Measurements from ENCODE around the gene MIAT. TPM values are rescaled to one million over a fixed set of nuclear protein-coding genes. Genes with fewer than 3 reads are reported as not detected.

Gene MIAT
- total and polyA plus RNA-seq, 2 donors from 2014 or later = 0.04 to 6.8 TPM

DNA sequence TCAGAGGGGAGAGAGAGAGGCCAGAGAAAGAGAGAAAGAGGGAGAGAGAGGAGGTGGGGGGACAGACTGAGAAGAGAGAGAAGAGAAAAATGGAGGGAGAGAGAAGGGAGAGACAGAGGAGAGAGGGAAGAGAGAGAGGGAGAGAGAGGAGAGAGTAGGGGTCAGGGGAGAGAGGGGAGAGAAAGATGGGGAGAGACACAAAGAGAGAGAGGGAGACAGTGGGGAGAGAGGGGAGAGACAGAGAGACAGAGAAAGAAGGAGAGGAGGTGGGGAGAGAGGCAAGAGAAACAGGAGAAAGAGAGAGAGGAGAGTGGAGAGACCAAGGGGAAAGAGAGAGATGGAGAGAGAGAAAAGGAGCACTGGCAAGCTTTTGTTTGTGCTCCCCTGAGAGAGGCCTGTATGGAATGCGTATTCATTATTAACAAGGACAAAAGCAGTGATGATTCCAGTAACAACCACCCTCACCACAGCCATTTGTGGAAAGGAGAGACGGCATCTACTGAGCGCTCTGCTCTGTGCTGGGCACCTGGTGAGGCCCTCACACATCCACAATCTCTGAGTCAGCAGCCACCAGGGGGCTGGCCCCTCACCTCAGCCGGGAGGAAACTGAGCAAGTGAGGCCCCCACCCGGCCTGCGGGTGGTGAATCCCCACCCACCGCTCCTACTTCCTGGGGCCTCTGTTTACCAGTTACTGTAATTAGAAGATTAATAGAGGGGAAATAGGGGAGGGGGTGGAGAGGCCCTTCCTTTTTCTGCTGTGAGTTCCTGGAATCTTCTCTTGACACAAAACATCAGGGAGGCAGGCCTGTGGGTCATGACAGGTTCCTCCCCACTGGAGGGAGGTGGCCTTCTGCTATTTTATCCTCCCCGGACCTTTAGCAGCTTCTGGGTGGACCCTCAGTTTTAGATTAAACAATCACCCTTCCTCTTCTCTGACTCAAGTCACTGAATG lies 14.6 kb upstream of the MIAT start:
- H3K9ac ChIP-seq (ENCODE audit: low read length in 3 of 3) = no peak overlapping the region
- TF ChIP-seq, protein P1, sequence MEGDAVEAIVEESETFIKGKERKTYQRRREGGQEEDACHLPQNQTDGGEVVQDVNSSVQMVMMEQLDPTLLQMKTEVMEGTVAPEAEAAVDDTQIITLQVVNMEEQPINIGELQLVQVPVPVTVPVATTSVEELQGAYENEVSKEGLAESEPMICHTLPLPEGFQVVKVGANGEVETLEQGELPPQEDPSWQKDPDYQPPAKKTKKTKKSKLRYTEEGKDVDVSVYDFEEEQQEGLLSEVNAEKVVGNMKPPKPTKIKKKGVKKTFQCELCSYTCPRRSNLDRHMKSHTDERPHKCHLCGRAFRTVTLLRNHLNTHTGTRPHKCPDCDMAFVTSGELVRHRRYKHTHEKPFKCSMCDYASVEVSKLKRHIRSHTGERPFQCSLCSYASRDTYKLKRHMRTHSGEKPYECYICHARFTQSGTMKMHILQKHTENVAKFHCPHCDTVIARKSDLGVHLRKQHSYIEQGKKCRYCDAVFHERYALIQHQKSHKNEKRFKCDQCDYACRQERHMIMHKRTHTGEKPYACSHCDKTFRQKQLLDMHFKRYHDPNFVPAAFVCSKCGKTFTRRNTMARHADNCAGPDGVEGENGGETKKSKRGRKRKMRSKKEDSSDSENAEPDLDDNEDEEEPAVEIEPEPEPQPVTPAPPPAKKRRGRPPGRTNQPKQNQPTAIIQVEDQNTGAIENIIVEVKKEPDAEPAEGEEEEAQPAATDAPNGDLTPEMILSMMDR (IDR thresholded peaks at IDR 0.05; ENCODE audit: borderline replicate concordance, extremely low read depth, insufficient read depth) = no peak
- peak in 1 of 5 donors; percentile 29 for DNase-seq
- intact Hi-C loops (cut with DNase I) = no loop called here
- no peak overlapping the region for H3K4me3 ChIP-seq (ENCODE audit: low read length in 3 of 3)
- FAIRE-seq = no peak
- H3K9me3 ChIP-seq (ENCODE audit: control insufficient read depth in 2 of 3, insufficient read depth in 1 of 3, low read length in 3 of 3) = no peaks in the 10 kb centered on the region
- H3K4me1 ChIP-seq (ENCODE audit: control insufficient read depth in 2 of 3, insufficient read depth in 2 of 3, low read depth in 1 of 3, low read length in 3 of 3) = peaks cover 0 to 3% (median 3%) of the 10 kb centered on the region in 3 donors
- H3K27ac ChIP-seq (ENCODE audit: low read depth in 2 of 2, low read length in 2 of 2) = peak overlapping the region in 1 of 2 donors; percentile 48
- H3K36me3 ChIP-seq (ENCODE audit: control insufficient read depth in 2 of 3, insufficient read depth in 3 of 3, low read length in 3 of 3) = no peaks in the 10 kb centered on the region
- H3K27me3 ChIP-seq (ENCODE audit: control insufficient read depth, insufficient read depth, low read length) = no peaks in the 10 kb centered on the region

DNA sequence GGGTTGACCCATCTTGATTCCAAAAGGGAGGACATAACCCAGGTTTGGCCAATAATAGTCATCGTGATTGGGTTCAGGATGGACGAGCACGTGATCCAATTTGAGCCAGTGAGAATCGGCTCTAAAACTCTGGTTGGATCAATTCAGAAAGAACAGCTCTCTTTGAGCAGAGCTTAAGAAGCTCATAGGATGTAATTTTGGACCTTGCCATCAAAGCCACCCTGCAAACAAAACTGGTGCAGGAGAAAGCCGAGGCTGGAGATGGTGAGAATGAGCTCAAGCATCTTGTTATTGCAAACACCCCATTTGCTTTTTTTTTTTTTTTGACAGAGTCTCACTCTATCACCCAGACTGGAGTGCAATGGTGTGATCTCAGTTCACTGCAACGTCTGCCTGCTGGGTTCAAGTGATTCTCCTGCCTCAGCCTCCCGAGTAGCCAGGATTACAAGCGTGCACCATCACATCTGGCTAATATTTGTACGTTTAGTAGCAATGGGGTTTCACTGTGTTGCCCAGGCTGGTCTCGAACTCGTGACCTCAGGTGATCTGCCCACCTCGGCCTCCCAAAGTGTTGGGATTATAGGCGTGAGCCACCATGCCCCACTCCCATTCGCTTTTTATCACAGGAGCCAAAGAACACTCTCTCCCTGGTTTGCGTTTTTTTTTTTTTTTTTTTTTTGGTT lies 13.8 kb upstream of the MIAT start:
- FAIRE-seq (no peak), DNase-seq (no peak)
- TF ChIP-seq, protein P1 (IDR thresholded peaks at IDR 0.05; ENCODE audit: borderline replicate concordance, extremely low read depth, insufficient read depth) = no peak
- intact Hi-C loops (cut with DNase I) = no loop called here
- no peaks in the 10 kb centered on the region for H3K36me3 ChIP-seq (ENCODE audit: control insufficient read depth in 2 of 3, insufficient read depth in 3 of 3, low read length in 3 of 3)
- peaks cover 0 to 3% (median 3%) of the 10 kb centered on the region in 3 donors for H3K4me1 ChIP-seq (ENCODE audit: control insufficient read depth in 2 of 3, insufficient read depth in 2 of 3, low read depth in 1 of 3, low read length in 3 of 3)
- H3K4me3 ChIP-seq (ENCODE audit: low read length in 3 of 3) = no peak overlapping the region
- no peaks in the 10 kb centered on the region for H3K27me3 ChIP-seq (ENCODE audit: control insufficient read depth, insufficient read depth, low read length)
- H3K27ac ChIP-seq (ENCODE audit: low read depth in 2 of 2, low read length in 2 of 2) = peak overlapping the region in 1 of 2 donors; percentile 37
- H3K9ac ChIP-seq (ENCODE audit: low read length in 3 of 3) = no peak overlapping the region
- H3K9me3 ChIP-seq (ENCODE audit: control insufficient read depth in 2 of 3, insufficient read depth in 1 of 3, low read length in 3 of 3) = no peaks in the 10 kb centered on the region

DNA sequence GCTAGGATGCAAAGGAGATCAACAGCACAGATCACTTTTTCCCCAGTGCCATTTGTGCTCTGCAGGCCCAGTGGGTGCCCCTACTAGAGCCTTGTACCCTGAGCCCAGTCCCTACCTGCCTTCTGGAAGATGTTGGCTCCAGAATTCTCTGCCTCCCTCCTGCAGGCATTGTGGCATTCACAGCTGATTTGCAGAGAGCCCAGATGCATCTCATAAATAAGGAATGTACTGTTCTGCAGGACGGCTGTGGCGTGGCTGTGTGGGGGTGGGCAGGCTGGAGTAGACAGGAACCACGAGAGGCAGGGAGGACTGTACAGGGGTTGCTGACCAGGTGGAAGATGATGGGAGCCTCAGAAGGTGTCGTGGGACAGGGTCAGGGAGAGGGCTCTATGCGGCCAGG lies 11.2 kb upstream of the MIAT start:
- intact Hi-C loops (cut with DNase I) = no loop called here
- Histone ChIP-seq H3K9me3 (ENCODE audit: control insufficient read depth in 2 of 3, insufficient read depth in 1 of 3, low read length in 3 of 3) (no peaks in the 10 kb centered on the region), H3K9ac (ENCODE audit: low read length in 3 of 3) (no peak overlapping the region), H3K36me3 (ENCODE audit: control insufficient read depth in 2 of 3, insufficient read depth in 3 of 3, low read length in 3 of 3) (no peaks in the 10 kb centered on the region), H3K27ac (ENCODE audit: low read depth in 2 of 2, low read length in 2 of 2) (no peak overlapping the region), H3K4me3 (ENCODE audit: low read length in 3 of 3) (no peak overlapping the region), H3K4me1 (ENCODE audit: control insufficient read depth in 2 of 3, insufficient read depth in 2 of 3, low read depth in 1 of 3, low read length in 3 of 3) (peaks cover 0 to 3% (median 3%) of the 10 kb centered on the region in 3 donors), H3K27me3 (ENCODE audit: control insufficient read depth, insufficient read depth, low read length) (no peaks in the 10 kb centered on the region)
- TF ChIP-seq, protein P1 (IDR thresholded peaks at IDR 0.05; ENCODE audit: borderline replicate concordance, extremely low read depth, insufficient read depth) = no peak
- no peak for FAIRE-seq
- no peak for DNase-seq
